HL-60/S4 treated with phorbol 12-myristate 13-acetate at 8.2 ng/mL for 4 days and 3 days (cell line): ENCODE measurements around the gene CLDN10.
"Not testable (repeated sequence)": the region's sequence is repeated elsewhere in the genome, so short reads cannot be mapped to it uniquely, and the experiment has no call there.

ENCODE experiments used
- in situ Hi-C: fragments of 300-500 bp; cut with MboI; formaldehyde crosslinking; loops from 2 replicates; pipeline ENCODE4 v1.15.0; 2022; ENCODE audit warnings: low sequenced_read_pairs

The CLDN10 gene, protein sequence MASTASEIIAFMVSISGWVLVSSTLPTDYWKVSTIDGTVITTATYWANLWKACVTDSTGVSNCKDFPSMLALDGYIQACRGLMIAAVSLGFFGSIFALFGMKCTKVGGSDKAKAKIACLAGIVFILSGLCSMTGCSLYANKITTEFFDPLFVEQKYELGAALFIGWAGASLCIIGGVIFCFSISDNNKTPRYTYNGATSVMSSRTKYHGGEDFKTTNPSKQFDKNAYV

DNA sequence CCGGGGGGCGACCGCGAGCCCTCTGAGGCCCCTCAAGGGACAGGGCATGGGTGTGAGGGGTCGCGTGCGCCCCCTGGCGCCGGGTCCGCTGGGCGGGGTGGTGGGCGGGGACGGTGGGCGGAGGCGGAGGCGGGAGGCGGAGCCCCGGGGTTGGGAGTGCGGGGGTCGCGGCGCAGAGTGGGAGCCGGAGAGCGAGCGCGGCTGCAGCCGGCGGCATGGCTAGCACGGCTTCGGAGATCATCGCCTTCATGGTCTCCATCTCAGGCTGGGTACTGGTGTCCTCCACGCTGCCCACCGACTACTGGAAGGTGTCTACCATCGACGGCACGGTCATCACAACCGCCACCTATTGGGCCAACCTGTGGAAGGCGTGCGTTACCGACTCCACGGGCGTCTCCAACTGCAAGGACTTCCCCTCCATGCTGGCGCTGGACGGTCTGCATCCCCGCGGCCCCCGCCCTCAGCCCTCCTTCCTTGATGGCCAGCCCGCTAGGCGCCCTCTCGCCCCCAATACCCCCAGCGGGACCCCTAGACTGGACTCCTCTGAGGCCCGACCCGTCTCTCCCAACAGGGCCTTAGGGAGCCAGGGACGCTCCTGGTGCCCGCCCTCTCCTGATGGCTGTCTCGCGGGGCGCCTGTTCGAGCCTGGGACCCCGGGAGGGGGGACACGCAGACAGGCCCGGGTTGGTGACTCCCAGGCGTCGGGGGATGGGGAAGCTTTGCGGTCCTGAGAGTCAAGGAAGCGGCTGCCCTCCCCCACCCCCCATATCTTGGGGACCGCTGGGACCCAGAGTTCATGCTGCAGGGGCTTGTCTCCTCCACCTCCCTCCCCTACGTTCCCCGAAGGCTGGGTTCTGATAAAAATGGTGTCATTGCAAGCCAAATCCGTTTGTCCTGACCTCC is at the start of gene CLDN10:
TSS of gene CLDN10 (plus strand) at position 182 of the 903 bp plus-strand sequence. CDS start at position 216, 34 bp downstream.
- in situ Hi-C loops, result no loop called here

GRCh38 chr13:95503662-95504061 is 48.9 kb upstream of the CLDN10 start:
- in situ Hi-C loops, result no loop called here

DNA sequence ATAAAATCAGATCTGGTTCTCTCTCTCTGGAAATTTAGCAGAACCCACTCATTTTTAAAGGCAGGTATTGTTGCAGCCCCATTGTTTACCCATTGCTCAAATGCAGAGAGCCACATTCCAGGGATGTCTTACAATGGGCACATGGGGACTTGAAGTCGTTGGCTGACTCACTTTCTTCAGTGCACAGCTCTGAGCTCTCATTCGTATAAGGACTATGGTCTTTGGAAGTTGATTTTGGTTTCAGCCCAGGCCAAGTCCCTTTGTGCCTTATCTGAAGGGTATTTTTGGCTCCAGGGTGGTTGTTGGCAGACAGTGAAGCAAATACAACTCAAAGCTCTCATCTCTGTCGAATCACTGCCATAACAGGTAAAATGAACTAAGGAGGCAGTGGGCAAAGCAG is 47.3 kb upstream of the CLDN10 start:
- in situ Hi-C loops, result no loop called here

DNA sequence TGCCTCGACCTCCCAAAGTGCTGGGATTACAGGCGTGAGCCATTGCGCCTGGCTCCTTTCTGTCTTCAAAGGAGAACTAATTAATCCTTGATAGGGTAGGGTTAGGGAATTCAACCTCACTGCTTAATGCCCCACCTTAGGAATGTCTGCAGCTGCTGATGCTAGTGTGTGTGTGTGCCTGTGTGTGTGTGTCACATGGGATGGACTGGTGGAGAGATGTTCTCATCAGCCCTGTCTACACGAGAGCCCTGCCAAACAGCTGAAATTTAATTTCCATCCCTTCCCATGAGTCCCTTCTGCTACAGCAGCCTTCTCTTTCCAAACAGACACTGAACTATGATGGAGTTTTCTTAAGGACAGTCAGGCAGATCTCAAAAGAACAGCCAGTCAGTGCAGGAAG is 46.5 kb upstream of the CLDN10 start:
- in situ Hi-C loops, result no loop called here

- in situ Hi-C loops, result no loop called here
Observed at GRCh38 chr13:95507991-95508390, 44.5 kb upstream of the CLDN10 start.

GRCh38 chr13:95508996-95509395 is 43.5 kb upstream of the CLDN10 start:
- in situ Hi-C loops, result no loop called here

GRCh38 chr13:95509521-95510310 is 42.8 kb upstream of the CLDN10 start:
- in situ Hi-C loops, result no loop called here

DNA sequence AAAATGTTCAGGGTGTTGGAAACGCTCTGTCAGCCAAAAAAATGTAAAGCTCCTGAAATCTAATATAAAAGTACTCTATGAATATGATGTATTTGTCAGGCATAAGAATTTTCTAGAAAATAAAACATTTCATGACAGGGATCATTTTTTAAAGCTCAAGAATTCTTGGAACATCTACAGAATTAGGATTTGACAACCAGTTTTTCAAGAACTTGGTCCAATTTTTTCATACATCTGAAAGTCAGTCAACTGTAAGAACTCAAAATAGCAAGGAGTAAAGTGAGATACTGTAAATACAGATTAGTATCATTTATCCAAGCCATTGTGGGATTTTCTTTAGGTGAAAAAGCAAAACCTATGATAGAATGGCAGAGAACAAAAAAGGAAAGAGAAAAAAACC is 41.6 kb upstream of the CLDN10 start:
- in situ Hi-C loops, result no loop called here

DNA sequence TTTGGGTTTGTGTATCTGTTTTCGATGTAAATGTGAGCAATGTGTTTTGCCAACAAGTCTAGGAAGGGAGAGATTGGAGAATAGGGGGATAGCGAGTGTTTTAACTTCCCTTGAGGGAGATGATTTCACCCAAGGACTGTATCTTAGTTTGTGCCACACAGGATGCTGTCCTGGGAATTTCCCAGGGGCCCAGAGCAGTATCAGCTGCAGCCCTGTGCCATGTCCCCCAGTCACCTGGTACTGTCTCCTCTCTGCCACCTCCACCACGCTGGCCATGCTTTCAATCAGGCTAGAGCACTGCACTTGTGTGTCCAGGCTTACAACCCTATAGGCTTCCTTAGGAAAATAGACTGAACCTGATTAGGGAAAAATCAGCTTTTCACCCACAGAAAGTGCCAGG is 40.1 kb upstream of the CLDN10 start:
- in situ Hi-C loops, result no loop called here

DNA sequence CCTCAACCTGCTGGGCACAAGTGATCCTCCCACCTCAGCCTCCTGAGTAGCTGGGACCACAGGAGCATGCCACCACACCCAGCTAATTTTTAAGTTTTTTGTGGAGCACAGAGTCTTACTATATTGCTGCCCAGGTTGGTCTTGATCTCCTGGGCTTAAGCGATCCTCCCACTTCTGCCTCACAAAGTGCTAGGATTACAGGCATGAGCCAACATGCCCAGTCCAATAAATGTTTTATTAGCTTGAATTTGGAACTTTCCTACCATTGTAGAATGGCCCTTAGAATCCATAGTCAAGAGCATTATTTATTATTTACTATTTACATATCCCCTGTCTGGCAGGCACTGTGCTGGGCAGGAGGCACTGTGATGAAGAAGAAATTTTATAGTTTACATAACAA is 39.6 kb upstream of the CLDN10 start:
- in situ Hi-C loops, result no loop called here

- in situ Hi-C loops, result not testable (repeated sequence)
Observed at GRCh38 chr13:95515606-95516005, 36.9 kb upstream of the CLDN10 start.

DNA sequence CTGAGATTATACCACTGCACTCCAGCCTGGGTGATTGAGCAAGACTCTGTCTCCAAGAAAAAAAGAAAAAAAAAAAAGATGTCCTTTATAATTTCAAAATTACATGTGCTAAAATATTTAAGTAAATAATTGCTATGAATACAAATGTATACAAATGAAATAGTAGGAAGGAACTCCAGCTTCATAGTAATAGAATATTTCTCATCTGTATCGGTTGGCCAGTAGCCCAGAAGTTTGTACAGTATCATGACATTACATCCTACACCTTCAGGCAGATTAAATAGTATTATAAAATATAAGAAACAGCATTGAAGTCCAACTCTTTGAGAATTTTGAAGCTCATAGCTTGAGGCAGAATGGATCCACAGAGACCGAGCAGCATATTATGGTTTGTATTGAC is 36.5 kb upstream of the CLDN10 start:
- in situ Hi-C loops, result no loop called here

DNA sequence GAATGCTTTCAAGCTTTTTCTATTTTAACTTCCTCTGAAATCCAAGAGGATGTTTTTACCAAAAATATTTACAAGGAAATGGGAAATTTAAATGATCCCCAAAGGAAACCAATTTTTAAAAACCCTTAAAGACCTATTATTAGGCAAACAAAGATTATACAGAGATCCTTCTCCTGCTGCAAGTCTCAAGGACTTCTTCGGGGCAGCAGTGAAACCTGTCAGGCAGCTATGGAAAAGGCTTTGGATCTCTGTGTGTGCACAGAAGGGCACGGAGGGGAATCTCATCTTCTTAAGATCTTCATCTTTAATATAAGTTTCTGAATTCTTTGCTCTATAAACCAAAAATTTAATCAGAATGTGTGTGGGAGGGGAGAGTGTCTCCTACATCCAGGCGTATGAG is 36.0 kb upstream of the CLDN10 start:
- in situ Hi-C loops, result no loop called here

DNA sequence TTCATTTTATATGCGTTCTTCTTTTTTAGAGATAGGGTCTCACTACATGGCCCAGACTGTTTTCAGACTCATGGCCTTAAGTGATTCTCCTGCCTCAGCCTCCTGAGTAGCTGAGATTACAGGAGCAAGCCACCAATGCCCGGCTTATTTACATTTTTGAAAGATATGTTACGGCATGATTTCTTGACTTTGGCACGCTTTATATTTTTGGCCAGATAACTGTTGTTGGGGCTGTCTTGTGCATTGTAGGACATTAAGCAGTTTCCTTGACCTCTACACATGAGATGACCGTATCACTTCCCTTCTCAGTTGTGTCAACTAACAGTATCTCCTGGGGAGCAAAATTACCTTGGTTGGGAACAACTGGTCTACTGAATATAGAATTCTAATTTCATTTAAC is 28.9 kb upstream of the CLDN10 start:
- in situ Hi-C loops, result no loop called here

GRCh38 chr13:95524264-95524901 is 28.1 kb upstream of the CLDN10 start:
- in situ Hi-C loops, result no loop called here

DNA sequence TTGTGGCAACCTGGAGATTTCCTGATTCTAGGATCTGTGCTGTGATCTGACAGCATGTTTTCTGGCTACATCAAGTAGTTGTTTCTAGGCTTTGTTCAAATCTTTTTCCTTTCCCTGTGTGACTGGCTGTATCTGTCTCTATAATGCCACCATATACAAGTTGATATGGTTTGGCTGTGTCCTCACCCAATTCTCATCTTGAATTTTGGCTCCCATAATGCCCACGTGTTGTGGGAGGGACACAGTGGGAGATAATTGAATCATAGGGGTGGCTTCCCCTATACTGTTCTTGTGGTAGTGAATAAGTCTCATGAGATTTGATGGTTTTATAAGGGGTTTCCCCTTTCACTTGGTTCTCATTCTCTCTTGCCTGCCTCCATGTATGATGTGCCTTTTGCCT is 24.6 kb upstream of the CLDN10 start:
- in situ Hi-C loops, result no loop called here

- in situ Hi-C loops, result no loop called here
Observed at GRCh38 chr13:95530178-95530577, 22.3 kb upstream of the CLDN10 start.

- in situ Hi-C loops, result no loop called here
Observed at GRCh38 chr13:95533545-95534160, 18.9 kb upstream of the CLDN10 start.

DNA sequence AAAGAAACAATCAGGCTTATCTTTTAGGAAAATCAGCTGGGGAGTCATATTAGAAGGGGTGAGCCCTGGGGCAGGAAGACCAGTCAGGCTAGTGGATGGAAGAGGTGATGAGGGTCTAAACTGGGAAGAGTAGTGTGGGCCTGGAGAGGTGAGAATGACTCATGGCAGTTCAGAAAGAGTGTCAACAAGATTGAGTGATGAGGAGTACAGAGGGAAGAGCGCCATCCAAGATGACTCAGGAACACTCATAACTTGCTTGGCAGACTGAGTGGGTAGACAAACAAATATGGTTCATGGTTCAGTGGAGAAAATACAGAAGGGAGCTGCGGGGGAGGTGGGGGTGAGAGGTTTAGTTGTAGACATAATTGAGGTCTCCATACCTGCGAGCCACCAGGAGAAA is 17.3 kb upstream of the CLDN10 start:
- in situ Hi-C loops, result no loop called here

- in situ Hi-C loops, result no loop called here
Observed at GRCh38 chr13:95536632-95537241, 15.8 kb upstream of the CLDN10 start.
